Endothelial cell of umbilical vein (primary cell): ENCODE results near the gene MLPH. TPM values are rescaled to one million over a fixed set of nuclear protein-coding genes. Genes with fewer than 3 reads are reported as not detected.

Source experiments
- BruUV-seq: library from RNA; stranded (reverse); fragments of 400-500 nt; replicated peaks from 2 replicates; lab custom pipeline; 2021; lab: Mats Ljungman, UMichigan
- CTCF ChIA-PET: fragments of 300-600, 350-600 bp; sonication (Branson Sonifier 250); formaldehyde crosslinking; loops from one replicate; lab custom pipeline; 2021; ENCODE audit warnings: antibody characterized with exemption, inconsistent platforms; lab: Charles Lee
- POLR2A ChIA-PET: fragments of 300-600, 350-600 bp; sonication (Branson Sonifier 250); formaldehyde crosslinking; loops from one replicate; lab custom pipeline; 2021; ENCODE audit warnings: antibody characterized with exemption, inconsistent platforms; lab: Charles Lee
- DNase-seq: peaks from one replicate; pipeline ENCODE4 v3.0.0-alpha.2; 2011; ENCODE audit warnings: low read depth, low spot score
- FAIRE-seq: peaks from 2 replicates; lab custom pipeline; 2011; peaks lifted over from hg19 to GRCh38; lab: Jason Lieb, UNC
- H2AFZ ChIP-seq: 2 replicates; pipeline ENCODE4 v1.6.0; 2012; ENCODE audit warnings: low read depth, low read length, control low read depth, inconsistent platforms
- H3K27ac ChIP-seq: 2 replicates; pipeline ENCODE4 v1.5.1; 2011; ENCODE audit warnings: low read depth, mild to moderate bottlenecking, control low read depth, low read length, moderate library complexity; ENCODE audit not compliant: insufficient read depth
- H3K27me3 ChIP-seq, 2 experiments: 2 replicates each; pipeline versions ENCODE4 v1.6.0 to v1.6.1; 2011; ENCODE audit warnings: low read length in 2 of 2, mixed read lengths in 1 of 2; ENCODE audit not compliant: control insufficient read depth in 2 of 2, insufficient read depth in 2 of 2
- H3K36me3 ChIP-seq, 2 experiments: 2 replicates in 1 of 2; 3 replicates in 1 of 2; pipeline ENCODE4 v1.5.1; 2011; ENCODE audit warnings: low read length in 2 of 2, mild to moderate bottlenecking in 1 of 2, moderate library complexity in 1 of 2; ENCODE audit not compliant: control insufficient read depth in 2 of 2, insufficient read depth in 2 of 2; ENCODE audit errors: extremely low read depth in 1 of 2
- H3K4me1 ChIP-seq: 3 replicates; pipeline ENCODE4 v1.5.1; 2011; ENCODE audit warnings: mild to moderate bottlenecking, low read length; ENCODE audit not compliant: control insufficient read depth, insufficient read depth; ENCODE audit errors: extremely low read depth
- H3K4me2 ChIP-seq: 2 replicates; pipeline ENCODE4 v1.6.1; 2011; ENCODE audit warnings: low read length, control low read depth, mixed read lengths; ENCODE audit not compliant: insufficient read depth
- H3K4me3 ChIP-seq, 3 experiments: fragments of 200-600 bp in 1 of 3; sonication (generic), shearing (Covaris generic) in 1 of 3; replicated peaks in 1 of 3; 2 replicates each; pipeline ENCODE4 v1.5.1; 2011 to 2016; ENCODE audit warnings: control low read depth in 3 of 3, low read length in 3 of 3, mild to moderate bottlenecking in 2 of 3, inconsistent platforms in 1 of 3, low read depth in 1 of 3, moderate library complexity in 1 of 3; ENCODE audit not compliant: insufficient read depth in 1 of 3
- H3K79me2 ChIP-seq: 2 replicates; pipeline ENCODE4 v1.6.0; 2012; ENCODE audit warnings: low read length, inconsistent platforms; ENCODE audit not compliant: control insufficient read depth, insufficient read depth
- H3K9ac ChIP-seq: replicated peaks from 2 replicates; pipeline ENCODE3; 2011; ENCODE audit warnings: low read length, control low read depth; ENCODE audit not compliant: insufficient read depth; ENCODE audit errors: extremely low read depth
- H3K9me1 ChIP-seq: replicated peaks from 3 replicates; pipeline ENCODE4 v1.6.0; 2011; ENCODE audit warnings: mild to moderate bottlenecking, low read length; ENCODE audit not compliant: control insufficient read depth, insufficient read depth; ENCODE audit errors: extremely low read depth
- H3K9me3 ChIP-seq: replicated peaks from 2 replicates; pipeline ENCODE4 v1.5.1; 2012; ENCODE audit warnings: low read length, inconsistent platforms; ENCODE audit not compliant: control insufficient read depth, insufficient read depth
- H4K20me1 ChIP-seq: replicated peaks from 2 replicates; pipeline ENCODE3; 2011; ENCODE audit warnings: mild to moderate bottlenecking, low read length; ENCODE audit not compliant: control insufficient read depth, insufficient read depth; ENCODE audit errors: extremely low read depth
- CTCF ChIP-seq, 2 donors: IDR thresholded peaks; 1 replicate in 1 of 2; 2 replicates in 1 of 2; pipeline ENCODE4 v1.5.1; 2011; ENCODE audit warnings: low read length in 2 of 2, mild to moderate bottlenecking in 2 of 2, moderate library complexity in 2 of 2, control low read depth in 1 of 2, inconsistent platforms in 1 of 2, low read depth in 1 of 2; ENCODE audit not compliant: insufficient read depth in 1 of 2; ENCODE audit errors: extremely low read depth in 1 of 2
- EZH2 ChIP-seq: IDR thresholded peaks from 2 replicates; pipeline ENCODE4 v1.6.1; 2012; ENCODE audit warnings: borderline replicate concordance, low read depth, mild to moderate bottlenecking, moderate library complexity, low read length, inconsistent platforms; ENCODE audit not compliant: severe bottlenecking
- FOS ChIP-seq: IDR thresholded peaks from 2 replicates; pipeline ENCODE4 v1.6.1; 2011; ENCODE audit warnings: mild to moderate bottlenecking, low read length, moderate library complexity, borderline replicate concordance; ENCODE audit not compliant: insufficient read depth
- GATA2 ChIP-seq: IDR thresholded peaks from 2 replicates; pipeline ENCODE4 v1.7.0; 2011; ENCODE audit warnings: low read depth, mild to moderate bottlenecking, moderate library complexity, mixed read lengths, low read length; ENCODE audit not compliant: insufficient read length, insufficient read depth
- JUN ChIP-seq: IDR thresholded peaks from 2 replicates; pipeline ENCODE4 v1.6.1; 2011; ENCODE audit warnings: borderline replicate concordance, low read depth; ENCODE audit not compliant: insufficient read length, insufficient read depth
- MYC ChIP-seq: IDR thresholded peaks from one replicate; pipeline ENCODE4 v1.6.1; 2011; ENCODE audit warnings: mild to moderate bottlenecking, low read depth, low read length
- POLR2A ChIP-seq: IDR thresholded peaks from 2 replicates; pipeline ENCODE4 v1.6.1; 2012; ENCODE audit warnings: low read depth, mild to moderate bottlenecking, control low read depth, low read length
- POLR2AphosphoS5 ChIP-seq: IDR thresholded peaks from 2 replicates; pipeline ENCODE4 v1.6.1; 2012; ENCODE audit warnings: low read depth, mild to moderate bottlenecking, control low read depth, low read length, moderate library complexity; ENCODE audit not compliant: insufficient read depth
- dilution Hi-C: fragments of 300-500 bp; cut with MboI; formaldehyde crosslinking; loops from one replicate; pipeline ENCODE4 v1.15.0; 2019; ENCODE audit warnings: low sequenced_read_pairs; ENCODE audit not compliant: extremely low pct_ligation_motif_present
- intact Hi-C: fragments of 100-400 bp; cut with micrococcal nuclease; formaldehyde crosslinking; loops from one replicate; pipeline ENCODE4 v1.10.0; 2022
- polyA plus RNA-seq, 4 experiments: library from polyadenylated mRNA; depleted of rRNA in 3 of 4; stranded (reverse) in 3 of 4; unstranded in 1 of 4; fragments of >200 nt; gene quantifications; 2 replicates each; pipeline versions ENCODE4 v1.2.1 to v1.2.3, GENCODE V29; 2011 to 2012; ENCODE audit warnings: missing spikeins in 1 of 4
- total RNA-seq: library from RNA; stranded (reverse); gene quantifications from 2 replicates; pipeline ENCODE4 v1.2.3, GENCODE V29; 2021
- TF ChIP-seq, protein P1 (sequence below): IDR thresholded peaks from 2 replicates; pipeline ENCODE4 v1.6.1; 2011; ENCODE audit not compliant: insufficient read depth, insufficient read length

The MLPH gene
- total and polyA plus RNA-seq, 2 donors (not counting 3 experiments of a cell fraction or from before 2014, with no cell fraction given) = not detected

GRCh38 chr2:237535385-237536082 is 48.5 kb downstream of the MLPH start:
- H3K79me2 ChIP-seq = no peaks in the 10 kb centered on the region
- H3K9ac ChIP-seq = no peak overlapping the region
- no peak overlapping the region for H3K27ac ChIP-seq
- H3K9me3 ChIP-seq = no peaks in the 10 kb centered on the region
- DNase-seq (no peak), FAIRE-seq (no peak)
- no TSS peak for BruUV-seq
- TF ChIP-seq CTCF (IDR thresholded peaks at IDR 0.05; ENCODE audit: extremely low read depth in 1 of 2, insufficient read depth in 1 of 2, low read depth in 1 of 2, low read length in 2 of 2) = no peak
- no peak for TF ChIP-seq POLR2AphosphoS5
- no peak for TF ChIP-seq POLR2A
- TF ChIP-seq EZH2 = no peak
- no peak for TF ChIP-seq FOS
- no peak for TF ChIP-seq JUN
- TF ChIP-seq, protein P1, sequence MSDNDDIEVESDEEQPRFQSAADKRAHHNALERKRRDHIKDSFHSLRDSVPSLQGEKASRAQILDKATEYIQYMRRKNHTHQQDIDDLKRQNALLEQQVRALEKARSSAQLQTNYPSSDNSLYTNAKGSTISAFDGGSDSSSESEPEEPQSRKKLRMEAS = no peak
- no peak for TF ChIP-seq MYC
- TF ChIP-seq GATA2 = no peak
- ChIA-PET POLR2A (no interaction called here), CTCF (no interaction called here)
- intact Hi-C loops = no loop called here
- no peak overlapping the region for H3K4me2 ChIP-seq
- H3K27me3 ChIP-seq = no peaks in the 10 kb centered on the region
- H3K4me3 ChIP-seq = no peak overlapping the region
- H3K4me1 ChIP-seq = peaks cover 2% of the 10 kb centered on the region
- no peaks in the 10 kb centered on the region for H3K9me1 ChIP-seq
- H4K20me1 ChIP-seq = no peaks in the 10 kb centered on the region
- dilution Hi-C loops = no loop called here
- H2AFZ ChIP-seq = no peak overlapping the region
- no peaks in the 10 kb centered on the region for H3K36me3 ChIP-seq
